NCI-H82 treated with DMSO at 0.1 percent for 48 hours (cell line): ENCODE data around the gene KCTD2.
A peak's percentile ranks its signal among the peaks of the same experiment; 100 is the strongest.

Experiments used
- DNase-seq: peaks from one replicate; lab custom pipeline; 2025; ENCODE audit not compliant: unreplicated experiment; lab: John Stamatoyannopoulos, UW

The KCTD2 gene

DNA sequence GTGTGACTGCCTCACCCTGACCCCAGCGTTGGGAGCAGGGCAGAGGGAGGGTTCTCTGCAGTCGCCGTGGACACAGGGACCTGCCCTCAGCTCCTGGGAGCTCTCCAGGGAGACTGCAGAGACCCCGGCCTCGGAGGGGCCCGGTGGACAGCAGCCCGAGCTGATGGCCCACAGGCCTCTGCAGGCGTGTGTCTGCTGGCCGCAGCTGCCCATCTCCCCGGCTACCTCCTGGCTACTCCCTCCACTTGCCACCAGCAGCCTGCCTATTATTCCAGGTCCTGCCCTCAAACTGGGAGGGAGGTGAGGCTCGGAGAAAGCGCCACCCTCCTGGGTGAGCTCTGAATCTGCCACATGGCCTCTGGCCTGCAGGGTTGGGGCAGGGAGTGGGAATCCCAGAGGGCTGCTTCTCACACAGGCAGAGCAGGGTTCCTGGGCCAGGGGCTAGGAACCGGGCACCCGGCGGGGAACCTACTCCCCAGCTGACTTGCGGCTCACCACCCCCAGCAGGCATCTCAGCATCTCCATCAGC lies 47.9 kb downstream of the KCTD2 start:
- DNase-seq = no peak

DNA sequence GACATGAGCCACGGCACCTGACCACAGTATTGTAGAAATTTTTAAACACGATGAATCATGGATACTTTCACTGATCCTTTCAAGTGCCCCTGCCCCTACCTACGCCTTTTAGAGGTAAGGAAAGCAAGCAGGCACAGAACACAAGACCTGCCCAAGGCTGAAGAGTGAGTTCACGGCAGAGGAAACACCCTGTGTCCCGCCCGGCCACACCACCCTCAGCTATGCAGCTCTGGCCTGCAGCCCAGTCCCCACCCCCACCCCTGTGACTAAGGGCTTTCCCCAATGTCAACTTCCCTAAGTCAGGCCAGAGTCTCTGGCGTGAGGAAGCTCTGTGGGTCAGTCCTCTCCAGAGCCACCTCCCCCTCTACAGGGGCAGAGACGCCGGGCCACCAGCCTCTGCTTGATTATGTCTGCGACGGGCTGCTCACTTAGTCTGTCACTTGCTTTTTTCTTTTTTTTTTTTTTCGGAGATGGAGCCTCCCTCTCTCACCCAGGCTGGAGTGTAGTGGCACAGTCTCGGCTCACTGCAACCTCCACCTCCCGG lies 49.1 kb downstream of the KCTD2 start:
- no peak for DNase-seq

DNA sequence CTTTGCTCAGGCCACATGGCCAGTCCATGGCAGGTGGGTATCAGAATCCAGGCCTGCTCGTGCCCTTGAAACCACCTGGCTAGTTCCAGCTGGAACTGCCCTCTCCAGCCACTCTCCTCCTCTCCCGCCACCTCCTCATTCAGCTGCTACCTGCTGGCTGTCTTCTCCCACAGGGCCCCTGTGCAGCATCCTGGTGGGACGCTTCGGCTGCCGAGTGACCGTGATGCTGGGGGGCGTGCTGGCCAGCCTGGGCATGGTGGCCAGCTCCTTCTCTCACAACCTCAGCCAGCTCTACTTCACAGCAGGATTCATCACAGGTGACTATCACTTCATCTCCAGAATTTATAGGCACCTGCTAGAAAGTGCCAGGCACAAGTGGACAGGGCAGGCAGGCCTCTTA lies 50.8 kb downstream of the KCTD2 start:
- no peak for DNase-seq

DNA sequence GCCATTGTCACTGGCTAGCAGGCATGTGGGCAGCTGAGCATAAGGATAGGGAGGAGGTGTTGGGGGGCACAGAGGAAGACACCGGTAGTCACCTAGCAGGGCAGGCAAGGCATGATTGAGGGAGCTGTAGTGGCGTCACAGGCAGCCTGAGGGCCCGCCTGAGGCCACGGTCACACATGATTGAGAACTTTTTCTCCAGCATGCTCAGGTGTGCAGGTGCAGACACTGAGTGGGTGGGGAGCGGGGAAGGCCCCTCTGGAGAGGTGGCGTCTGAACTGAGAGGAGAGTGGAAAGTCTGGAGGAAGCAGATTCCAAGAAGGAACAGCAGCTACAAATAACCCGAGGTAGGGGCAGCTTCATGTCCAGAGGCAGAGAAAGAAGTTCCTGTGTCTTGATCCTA lies 51.8 kb downstream of the KCTD2 start:
- no peak for DNase-seq

DNA sequence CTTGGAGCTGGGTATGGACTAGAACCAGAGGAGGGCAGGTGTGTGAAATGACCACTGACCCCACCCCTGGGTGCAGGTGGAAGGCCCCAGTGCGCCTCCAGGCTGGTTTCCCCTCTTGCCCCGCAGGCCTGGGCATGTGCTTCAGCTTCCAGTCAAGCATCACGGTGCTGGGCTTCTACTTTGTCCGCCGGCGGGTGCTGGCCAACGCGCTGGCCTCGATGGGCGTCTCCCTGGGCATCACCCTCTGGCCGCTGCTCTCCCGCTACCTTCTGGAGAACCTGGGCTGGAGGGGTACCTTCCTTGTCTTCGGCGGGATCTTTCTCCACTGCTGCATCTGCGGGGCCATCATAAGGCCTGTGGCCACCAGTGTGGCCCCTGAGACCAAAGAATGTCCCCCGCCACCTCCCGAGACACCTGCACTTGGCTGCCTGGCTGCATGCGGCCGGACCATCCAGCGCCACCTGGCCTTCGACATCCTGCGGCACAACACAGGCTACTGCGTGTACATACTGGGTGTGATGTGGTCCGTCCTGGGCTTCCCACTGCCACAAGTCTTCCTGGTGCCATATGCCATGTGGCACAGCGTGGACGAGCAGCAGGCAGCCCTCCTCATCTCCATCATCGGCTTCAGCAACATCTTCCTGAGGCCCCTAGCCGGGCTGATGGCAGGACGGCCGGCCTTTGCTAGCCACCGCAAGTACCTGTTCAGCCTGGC lies 53.0 kb downstream of the KCTD2 start:
- DNase-seq = no peak

DNA sequence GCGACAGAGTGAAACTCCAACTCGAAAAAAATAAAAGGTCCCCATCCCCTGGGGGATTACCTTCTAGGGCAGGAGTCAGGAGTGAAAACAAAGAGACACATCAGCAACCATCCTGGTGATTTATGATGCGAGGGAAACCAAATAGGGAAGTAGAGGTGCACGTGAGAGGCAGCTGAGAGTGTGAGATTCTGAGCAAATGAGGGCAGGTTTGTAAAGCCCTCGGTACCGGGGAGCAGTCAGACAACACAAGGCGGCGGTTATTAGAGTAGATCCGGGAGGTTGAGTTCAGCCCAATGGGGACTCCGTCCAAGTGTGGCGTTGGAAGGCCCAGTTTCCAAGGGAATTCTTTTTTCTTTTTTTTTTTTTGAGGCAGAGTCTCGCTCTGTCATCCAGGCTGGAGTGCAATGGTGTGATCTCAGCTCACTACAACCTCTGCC lies 55.4 kb downstream of the KCTD2 start:
- no peak for DNase-seq

DNA sequence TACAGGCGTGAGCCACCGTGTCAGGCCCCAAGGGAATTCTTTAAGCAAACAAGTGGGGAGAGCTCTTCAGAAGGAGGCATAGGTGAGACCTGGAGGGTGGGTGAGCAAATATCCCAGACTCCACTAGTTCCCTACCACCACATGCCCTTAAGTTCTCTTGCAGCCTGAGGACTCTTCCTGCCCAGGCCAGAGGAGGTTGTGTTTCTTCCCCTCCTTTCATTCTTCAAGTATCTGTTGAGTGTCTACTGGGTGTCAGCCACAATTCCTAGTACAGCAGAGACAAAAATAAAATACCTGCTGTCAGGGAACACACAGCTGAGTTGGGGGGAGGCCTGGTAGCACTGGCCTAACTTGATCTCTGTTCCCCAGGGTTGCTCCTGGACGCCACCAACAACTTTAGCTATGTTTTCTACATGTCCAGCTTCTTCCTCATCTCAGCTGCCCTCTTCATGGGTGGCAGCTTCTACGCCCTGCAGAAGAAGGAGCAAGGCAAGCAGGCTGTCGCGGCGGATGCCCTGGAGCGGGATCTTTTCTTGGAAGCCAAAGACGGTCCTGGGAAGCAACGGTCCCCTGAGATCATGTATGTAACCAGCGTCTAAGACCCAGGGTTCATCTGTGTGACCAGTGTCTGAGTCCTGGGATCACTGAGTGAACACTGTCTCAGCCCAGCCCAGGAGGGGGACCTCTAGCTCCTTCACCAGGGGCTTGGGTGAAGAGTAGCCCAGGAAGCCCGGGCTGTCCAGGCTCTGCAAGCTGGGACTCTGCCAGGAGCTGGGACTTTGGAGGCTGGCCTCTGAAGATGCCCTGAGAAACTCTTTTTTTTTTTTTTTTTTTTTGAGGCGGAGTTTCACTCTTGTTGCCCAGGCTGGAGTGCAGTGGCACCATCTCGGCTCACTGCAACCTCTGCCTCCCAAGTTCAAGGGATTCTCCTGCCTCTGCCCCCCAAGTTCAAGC lies 56.9 kb downstream of the KCTD2 start:
- no peak for DNase-seq

DNA sequence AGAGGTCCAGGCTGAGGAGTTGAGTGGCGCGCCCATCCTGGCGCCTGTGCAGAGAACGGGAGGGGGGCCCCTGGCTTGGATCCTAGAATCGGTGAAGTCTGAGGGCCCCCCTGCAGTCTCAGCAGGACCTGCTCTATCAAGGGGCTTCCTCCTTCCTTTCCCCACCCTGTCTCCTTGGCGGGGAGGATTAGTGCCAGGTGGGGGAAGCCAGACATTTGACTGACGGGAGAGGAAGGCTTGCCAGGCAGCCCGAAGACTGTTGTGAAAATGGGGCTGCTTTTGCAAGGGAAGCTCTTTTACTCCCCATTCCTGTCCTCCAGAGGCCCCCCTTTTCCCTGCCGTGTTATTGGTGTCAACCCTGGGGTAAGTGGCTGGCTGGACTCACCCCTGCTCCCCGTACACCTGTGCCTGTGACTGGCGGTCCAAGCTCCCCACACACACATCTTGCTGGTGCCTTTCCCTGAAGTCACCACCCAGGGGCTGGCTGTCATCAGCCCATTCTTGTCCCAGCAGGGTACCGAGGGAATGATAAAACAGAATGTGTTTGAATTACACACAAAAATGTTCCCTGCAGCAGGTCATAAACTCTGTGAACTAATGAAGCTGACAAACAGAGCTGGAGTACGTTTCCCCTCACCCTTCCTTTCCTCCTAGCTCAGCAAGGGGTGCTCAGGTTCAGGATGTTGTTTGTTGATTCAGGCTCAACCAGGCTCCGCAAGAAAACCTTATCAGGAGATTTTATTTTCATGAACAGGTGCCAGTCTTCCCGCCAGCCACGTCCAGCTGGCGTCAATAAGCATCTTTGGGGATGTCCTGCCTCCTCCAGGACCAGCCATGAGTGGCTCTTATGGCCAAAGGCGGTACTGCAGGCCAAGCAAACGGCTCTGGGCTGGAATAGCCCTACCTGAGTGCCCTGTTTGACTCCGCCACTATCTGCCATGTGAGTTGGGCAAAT lies 58.4 kb downstream of the KCTD2 start:
- peak; percentile 53 for DNase-seq

DNA sequence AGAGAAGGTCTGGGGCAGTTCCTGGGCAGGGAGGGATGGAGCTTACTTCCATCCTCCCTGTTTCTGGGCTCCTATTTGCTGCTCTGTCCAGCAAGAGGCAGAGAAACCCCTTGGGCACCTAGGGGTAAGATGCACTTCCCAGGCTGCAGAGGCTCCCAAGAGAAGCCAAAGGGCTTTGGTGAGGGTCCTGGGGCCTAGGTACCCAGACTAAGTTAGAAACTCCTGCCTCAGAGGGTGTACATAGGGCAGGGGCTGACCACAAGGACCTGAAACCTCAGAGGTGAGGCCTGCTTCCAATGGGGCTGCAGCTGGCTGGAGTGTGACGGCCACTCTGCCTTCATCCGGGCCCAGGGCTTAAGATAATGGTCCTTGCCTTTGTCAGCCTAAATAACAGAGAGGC lies 61.2 kb downstream of the KCTD2 start:
- no peak for DNase-seq

DNA sequence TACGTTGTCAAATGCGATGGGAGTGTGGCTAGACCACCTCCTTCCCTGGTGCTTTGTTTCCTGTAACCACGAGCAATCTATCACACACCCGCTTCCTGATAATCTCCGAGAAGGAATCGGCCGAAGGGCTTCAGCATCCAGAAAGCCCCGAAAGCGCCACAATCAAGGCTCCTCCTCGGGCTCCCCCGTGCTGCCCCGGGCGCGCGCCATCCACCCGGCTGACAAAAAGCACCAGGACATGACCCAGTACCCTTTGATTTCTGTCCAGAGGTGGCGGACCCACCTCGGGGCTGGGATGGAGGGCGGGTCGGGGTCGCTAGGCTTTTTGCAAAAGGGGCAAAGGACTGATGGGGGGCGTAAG lies 62.0 kb downstream of the KCTD2 start:
- DNase-seq = no peak

DNA sequence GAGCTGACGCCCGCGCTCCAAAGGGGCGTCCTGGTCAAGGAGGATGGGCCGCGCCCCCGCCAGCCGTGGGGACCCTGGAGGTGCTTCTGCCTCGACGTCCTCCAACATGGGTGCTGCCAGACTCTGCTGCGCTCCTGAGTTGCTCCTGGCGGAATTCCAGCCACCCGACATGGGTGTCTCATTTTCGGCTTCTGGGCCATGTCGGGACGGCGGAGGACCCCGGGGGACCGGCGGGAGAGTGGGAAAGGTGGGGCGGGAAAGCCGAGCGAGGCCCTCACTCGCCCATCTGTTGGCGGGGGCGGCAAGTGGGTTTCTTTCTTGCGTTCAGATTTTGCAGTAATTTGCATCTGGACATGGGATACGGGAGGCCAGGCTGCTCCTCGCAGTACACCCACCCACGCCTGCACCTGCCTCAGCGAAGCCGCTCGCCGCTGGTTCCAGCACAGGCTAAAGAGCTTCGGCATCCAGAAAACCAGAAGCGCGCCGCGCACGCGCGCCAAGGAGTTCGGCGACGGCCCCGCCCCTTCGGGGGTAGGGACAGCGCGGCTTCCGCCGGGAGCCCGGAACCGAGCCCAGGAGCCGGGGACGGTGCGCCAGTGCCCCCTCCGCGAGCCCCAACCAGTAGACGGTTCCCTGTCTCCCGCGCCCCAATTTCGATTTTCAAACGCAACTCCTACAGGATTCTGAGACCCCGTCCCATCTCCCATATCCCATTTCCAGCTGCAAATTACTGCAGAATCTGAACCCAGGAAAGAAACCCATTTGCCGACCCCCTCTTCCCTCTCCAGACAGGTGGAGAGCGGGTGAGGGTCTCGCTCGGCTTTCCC lies 62.6 kb downstream of the KCTD2 start, which contains the start of gene ARMC7:
Gene ARMC7 (plus strand): TSS at position 563 of the 827 bp plus-strand sequence. CDS start 320 bp downstream, outside the sequence.
- DNase-seq = peak; percentile 74

DNA sequence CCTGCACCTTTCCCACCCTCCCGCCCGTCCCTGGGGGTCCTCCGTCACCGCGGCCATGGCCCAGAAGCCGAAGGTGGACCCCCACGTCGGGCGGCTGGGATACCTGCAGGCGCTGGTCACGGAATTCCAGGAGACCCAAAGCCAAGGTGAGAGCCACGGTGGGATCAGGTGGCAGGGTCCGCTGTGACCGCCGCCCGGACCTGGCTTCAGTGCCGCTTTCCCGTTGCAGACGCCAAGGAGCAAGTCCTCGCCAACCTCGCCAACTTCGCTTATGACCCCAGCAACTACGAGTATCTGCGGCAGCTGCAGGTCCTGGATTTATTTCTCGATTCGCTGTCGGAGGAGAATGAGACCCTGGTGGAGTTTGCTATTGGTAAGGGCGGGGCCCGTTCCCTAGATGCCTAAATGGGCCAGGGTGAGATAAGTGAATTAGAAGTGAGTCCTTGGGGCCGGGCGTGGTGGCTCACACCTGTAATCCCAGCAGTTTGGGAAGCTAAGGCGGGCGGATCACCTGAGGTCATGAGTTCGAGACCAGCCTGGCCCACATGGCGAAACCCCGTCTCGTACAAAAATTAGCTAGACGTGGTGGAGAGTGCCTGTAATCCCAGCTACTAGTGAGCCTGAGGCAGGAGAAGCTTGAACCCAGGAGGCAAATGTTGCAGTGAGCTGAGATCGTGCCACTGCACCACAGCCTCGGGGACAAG lies 63.4 kb downstream of the KCTD2 start:
- no peak for DNase-seq

DNA sequence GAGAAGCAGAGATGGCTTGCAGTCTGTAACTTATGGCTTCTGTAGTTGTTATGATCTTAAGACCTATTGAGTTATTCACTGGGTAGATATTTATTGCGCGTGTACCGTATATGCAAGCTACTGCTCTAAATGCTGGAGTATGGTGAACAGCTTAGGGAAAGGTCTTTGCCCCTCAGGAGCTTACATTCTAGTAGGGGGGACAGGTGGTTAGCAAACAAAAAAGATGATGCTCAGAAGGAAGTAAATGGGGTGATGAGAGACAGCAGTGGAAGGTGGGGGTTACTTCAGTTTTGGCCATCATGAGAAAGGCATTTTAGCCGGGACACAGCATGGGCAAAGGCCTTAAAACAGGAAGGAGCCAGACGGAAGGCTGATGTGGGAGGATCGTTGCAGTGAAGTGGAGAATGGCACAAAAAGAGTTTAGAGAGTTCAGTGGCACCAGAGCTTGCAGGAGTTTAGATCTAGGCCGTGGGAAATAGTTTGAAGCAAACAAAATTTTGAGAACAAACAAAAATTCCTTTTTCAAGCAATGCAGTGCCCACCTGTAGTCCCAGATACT lies 64.8 kb downstream of the KCTD2 start:
- DNase-seq = no peak

DNA sequence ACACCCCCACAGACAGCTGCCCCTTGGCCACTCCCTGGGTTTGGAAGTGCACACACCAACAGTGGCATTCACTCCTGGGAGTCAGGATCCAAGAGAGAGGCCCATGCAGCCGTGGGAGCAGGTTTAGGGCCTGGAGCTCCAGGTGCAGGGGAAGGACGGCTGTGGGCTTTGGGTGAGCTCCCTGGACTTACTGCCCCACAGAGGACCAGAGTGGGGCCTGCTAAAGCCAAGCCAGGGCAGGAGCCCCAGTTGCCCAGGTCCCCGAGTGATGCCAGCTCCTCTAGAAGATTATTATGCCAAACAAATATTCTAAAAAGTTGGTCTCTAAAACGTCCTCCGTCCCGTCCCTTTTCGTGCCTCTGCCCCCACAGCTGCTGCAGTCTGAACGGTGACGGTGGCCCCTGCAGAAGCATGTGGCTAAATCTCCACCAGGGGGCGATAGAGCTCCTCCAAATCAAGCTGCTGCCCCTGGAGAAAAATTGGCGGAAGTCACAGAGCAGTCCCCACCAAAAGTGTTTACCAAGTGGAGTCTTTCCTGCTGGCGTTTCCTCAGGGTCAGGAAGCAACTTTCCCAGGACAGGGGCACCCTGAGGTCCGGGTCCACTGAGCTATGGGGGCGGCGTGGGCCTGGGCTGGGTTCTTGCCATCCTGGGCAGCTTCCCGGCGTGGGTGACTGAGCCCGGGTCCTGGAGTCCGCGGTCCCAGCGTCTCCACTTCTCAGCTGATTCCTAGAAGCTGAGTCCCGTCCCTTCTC lies 67.0 kb downstream of the KCTD2 start:
- peak; percentile 73 for DNase-seq

DNA sequence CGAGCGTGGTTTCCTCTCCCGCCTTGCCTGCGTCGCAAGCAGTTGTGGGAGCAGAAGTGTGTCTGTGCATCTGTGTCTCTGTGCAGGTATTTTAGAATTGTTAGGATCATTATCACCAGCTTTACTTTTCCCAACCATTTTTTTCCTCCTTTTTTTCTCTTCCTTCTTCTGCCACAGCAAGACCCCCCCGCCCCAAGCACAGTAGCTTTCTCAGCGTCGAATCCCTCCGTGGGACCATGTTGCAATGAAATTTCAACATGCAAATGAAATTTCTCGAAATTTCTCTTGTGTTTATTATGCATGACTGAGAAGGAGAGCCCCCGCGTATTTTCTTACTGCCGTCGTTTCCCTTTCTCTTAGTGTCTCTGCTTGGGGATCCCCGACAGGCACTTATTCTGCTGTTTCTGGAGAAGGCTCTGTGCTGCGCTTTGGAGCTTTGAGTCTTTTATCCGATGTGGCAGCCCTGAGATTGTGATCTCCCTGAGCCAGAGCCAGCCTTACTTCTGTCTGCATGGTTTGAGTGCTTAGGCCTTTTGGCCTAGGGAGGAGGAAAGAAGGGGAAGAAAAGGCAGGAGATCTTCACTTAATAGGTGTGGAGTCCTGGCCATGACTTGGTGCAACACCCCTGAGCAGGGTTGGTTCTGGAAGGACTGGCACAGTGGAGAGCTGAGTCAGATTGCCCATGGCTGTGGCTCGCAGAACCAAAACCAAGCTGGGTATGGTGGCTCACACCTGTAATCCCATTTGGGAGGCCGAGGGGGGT lies 67.7 kb downstream of the KCTD2 start:
- DNase-seq = no peak
